Ascending aorta (tissue), 2 donors: ENCODE results near the gene MOSMO. TPM values are rescaled to one million over a fixed set of nuclear protein-coding genes. Genes with fewer than 3 reads are reported as not detected.
A peak's percentile ranks its signal among the peaks of the same experiment; 100 is the strongest.

Experiments used
- DNase-seq, 2 donors: peaks; one replicate each; pipeline ENCODE4 v3.0.0-alpha.2; 2019; ENCODE audit warnings: low spot score in 2 of 2
- H3K27ac ChIP-seq, 2 donors: fragments of 200-600 bp; sonication (generic); one replicate each; pipeline ENCODE4 v1.5.1; 2016 to 2017; ENCODE audit warnings: mild to moderate bottlenecking in 1 of 2
- H3K27me3 ChIP-seq: fragments of 200-600 bp; sonication (generic); one replicate; pipeline ENCODE4 v1.5.1; 2017
- H3K36me3 ChIP-seq, 2 donors: fragments of 200-600 bp; sonication (generic); one replicate each; pipeline ENCODE4 v1.5.1; 2016
- H3K4me1 ChIP-seq, 2 donors: fragments of 200-600 bp; sonication (generic); one replicate each; pipeline ENCODE4 v1.5.1; 2016 to 2017; ENCODE audit warnings: mild to moderate bottlenecking in 1 of 2
- H3K4me3 ChIP-seq, 2 donors: fragments of 200-600 bp; sonication (generic); one replicate each; pipeline ENCODE4 v1.5.1; 2016 to 2017; ENCODE audit warnings: mild to moderate bottlenecking in 1 of 2
- H3K9me3 ChIP-seq, 2 donors: fragments of 200-600 bp; sonication (generic); one replicate each; pipeline ENCODE4 v1.5.1; 2016
- intact Hi-C: fragments of 100-400 bp; cut with DNase I; formaldehyde crosslinking; loops from one replicate; pipeline ENCODE4 v1.15.1; 2023
- total RNA-seq: library from RNA; depleted of rRNA; stranded (reverse); fragments of >200 nt; gene quantifications from one replicate; pipeline ENCODE4 v1.1.0, GENCODE V29; 2016
- TF ChIP-seq, protein P1 (sequence below), 3 experiments: fragments of 200-600 bp in 2 of 3; fragments of 450-650 bp in 1 of 3; sonication (generic) in 2 of 3; IDR thresholded peaks; one replicate each; pipeline ENCODE4 v1.5.1; 2016 to 2019; ENCODE audit warnings: antibody characterized with exemption in 3 of 3, mild to moderate bottlenecking in 1 of 3, moderate library complexity in 1 of 3

MOSMO gene
- total RNA-seq, 1 donor from 2014 or later = 3.6 TPM

DNA sequence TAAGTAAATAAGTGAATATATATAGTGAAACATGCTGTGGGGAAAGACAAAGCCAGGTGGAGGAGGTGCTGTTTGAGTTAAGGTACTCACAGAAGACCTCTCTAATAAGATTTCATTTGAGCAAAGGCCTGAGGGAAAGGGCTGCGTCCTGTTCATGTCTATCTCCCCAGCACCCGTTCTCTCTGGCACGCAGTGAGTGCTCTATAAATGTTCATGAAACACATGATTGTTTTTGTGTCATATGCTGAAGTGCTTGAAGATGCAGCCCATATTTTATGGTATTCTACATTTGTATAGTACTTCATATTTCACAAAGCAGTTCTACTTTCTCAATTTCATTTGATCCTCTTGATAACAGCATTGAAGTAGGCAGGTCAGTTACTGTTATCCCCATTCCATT is 85.4 kb downstream of the MOSMO start:
- DNase-seq = no peak
- H3K27me3 ChIP-seq = no peaks in the 10 kb centered on the region
- TF ChIP-seq, protein P1, sequence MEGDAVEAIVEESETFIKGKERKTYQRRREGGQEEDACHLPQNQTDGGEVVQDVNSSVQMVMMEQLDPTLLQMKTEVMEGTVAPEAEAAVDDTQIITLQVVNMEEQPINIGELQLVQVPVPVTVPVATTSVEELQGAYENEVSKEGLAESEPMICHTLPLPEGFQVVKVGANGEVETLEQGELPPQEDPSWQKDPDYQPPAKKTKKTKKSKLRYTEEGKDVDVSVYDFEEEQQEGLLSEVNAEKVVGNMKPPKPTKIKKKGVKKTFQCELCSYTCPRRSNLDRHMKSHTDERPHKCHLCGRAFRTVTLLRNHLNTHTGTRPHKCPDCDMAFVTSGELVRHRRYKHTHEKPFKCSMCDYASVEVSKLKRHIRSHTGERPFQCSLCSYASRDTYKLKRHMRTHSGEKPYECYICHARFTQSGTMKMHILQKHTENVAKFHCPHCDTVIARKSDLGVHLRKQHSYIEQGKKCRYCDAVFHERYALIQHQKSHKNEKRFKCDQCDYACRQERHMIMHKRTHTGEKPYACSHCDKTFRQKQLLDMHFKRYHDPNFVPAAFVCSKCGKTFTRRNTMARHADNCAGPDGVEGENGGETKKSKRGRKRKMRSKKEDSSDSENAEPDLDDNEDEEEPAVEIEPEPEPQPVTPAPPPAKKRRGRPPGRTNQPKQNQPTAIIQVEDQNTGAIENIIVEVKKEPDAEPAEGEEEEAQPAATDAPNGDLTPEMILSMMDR (IDR thresholded peaks at IDR 0.05) = no peak
- intact Hi-C loops = no loop called here
- H3K4me3 ChIP-seq = no peak overlapping the region
- no peaks in the 10 kb centered on the region for H3K4me1 ChIP-seq
- H3K9me3 ChIP-seq = no peaks in the 10 kb centered on the region
- no peaks in the 10 kb centered on the region for H3K36me3 ChIP-seq
- no peak overlapping the region for H3K27ac ChIP-seq

DNA sequence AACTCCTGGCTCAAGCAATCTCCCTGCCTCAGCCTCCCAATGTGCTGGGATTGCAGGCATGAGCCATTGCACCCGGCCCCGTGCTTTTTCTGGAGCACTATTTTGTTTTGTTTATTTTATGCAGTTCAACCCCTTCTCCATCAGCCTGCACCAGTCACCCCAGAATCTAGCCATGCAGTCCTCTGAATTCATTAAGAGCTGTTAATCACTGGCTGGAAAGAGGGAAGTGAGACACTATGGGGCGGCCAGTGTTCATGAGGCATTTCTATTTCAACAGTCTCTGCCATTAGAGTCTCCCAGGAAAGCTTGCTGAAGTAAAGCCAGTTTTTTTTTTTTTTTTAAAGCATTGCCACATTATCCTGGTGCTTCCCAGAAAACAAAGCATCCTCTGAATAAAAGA is 86.1 kb downstream of the MOSMO start:
- intact Hi-C loops = no loop called here
- Histone ChIP-seq H3K27me3 (no peaks in the 10 kb centered on the region), H3K9me3 (no peaks in the 10 kb centered on the region), H3K4me1 (no peaks in the 10 kb centered on the region), H3K4me3 (no peak overlapping the region), H3K27ac (no peak overlapping the region), H3K36me3 (no peaks in the 10 kb centered on the region)
- TF ChIP-seq, protein P1 (IDR thresholded peaks at IDR 0.05) = no peak
- DNase-seq = no peak

DNA sequence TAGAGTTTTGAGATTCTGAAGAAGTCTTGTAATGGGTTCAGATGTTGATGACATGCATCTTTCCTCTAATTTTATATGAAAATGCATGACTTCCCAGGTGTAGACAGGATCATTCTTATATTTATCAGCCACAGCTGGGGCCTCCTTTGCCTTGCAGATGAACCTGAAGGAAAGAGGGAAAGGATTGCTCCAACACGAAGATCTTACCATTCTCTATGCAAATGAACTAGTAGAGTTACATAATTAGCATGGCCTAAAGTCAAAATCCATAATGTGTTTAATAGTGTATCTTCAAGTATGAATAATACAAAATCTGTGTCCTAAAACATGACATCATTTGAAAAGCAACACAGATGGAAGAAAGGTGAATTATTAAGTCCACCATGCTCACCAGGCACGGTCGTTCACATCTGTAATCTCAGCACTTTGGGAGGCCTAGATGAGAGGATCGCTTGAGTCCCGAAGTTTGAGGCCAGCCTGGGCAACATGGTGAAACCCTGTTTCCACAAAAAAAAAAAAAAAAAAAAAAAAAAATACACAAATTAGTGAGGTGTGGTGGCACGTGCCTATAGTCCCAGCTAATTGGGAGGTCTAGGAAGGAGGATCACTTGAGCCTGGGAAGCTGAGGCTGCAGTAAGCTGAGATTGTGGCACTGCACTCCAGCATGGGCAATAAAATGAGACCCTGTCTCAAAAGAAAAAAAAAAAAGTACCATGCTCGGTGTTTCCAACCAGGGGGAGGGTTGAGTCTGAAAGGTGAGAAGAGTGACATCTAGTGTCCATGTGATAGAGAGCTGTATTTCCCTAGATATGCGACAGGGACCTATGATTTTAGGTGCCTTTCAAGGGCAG is 90.7 kb downstream of the MOSMO start:
- TF ChIP-seq, protein P1 (IDR thresholded peaks at IDR 0.05) = peak; percentile 5 to 37 (median 7)
- no peak for DNase-seq
- Histone ChIP-seq H3K4me3 (no peak overlapping the region), H3K36me3 (no peaks in the 10 kb centered on the region), H3K27me3 (no peaks in the 10 kb centered on the region), H3K9me3 (no peaks in the 10 kb centered on the region), H3K27ac (no peak overlapping the region), H3K4me1 (no peaks in the 10 kb centered on the region)
- intact Hi-C loops = no loop called here

DNA sequence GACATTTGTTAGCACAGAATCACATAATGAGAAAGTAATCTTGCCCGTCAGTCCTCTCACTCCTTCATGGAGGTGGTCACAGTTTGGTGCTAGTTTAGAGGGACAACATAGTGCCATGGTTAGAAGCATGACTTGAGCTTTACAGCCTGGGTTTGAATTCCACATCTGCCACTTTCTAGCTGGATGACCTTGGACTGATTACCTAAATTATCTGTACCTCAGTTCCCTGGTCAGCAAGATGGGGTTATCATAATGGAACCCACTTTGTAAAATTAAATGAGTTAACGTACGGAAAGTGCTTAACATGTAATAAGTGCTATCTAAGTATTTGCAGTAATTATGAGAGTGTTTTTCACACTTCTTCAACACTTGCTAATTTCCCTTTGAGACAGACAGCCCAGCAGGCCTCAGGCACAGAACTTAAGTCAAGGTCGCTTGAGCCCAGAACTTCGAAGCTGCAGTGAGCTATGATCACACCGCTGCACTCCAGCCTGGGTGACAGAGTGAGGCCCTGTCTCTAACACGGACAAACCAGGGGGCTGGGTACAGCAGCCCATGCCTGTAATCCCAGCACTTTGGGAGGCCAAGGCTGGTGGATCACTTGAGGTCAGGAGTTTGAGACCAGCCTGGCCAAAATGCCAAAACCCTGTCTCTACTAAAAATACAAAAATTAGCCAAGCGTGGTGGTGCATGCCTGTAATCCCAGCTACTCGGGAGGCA is 91.5 kb downstream of the MOSMO start:
- intact Hi-C loops = no loop called here
- no peak overlapping the region for H3K27ac ChIP-seq
- TF ChIP-seq, protein P1 (IDR thresholded peaks at IDR 0.05) = no peak
- no peaks in the 10 kb centered on the region for H3K4me1 ChIP-seq
- no peaks in the 10 kb centered on the region for H3K9me3 ChIP-seq
- H3K36me3 ChIP-seq = no peaks in the 10 kb centered on the region
- DNase-seq = no peak
- H3K4me3 ChIP-seq = no peak overlapping the region
- no peaks in the 10 kb centered on the region for H3K27me3 ChIP-seq

DNA sequence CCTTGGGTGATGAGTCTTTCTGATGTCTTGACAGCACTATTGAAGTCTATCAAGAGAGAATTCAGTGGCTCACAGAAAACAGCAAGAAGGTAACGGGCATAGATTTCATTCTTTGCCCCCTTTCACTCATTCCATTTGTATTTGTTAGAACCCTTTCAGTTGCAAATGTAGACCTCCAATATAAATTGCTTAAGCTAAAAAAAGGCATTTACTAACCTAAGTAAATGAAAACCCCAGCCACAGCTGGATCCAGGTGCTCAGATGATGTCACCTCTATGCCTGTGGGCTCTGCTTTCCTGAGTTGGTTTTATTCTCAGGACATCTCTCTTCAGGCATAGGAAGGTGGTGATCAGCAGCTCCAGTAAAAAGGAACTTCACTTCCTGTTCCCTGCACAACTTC is 95.5 kb downstream of the MOSMO start:
- Histone ChIP-seq H3K27ac (no peak overlapping the region), H3K4me3 (no peak overlapping the region), H3K36me3 (no peaks in the 10 kb centered on the region), H3K4me1 (no peaks in the 10 kb centered on the region), H3K9me3 (no peaks in the 10 kb centered on the region), H3K27me3 (no peaks in the 10 kb centered on the region)
- TF ChIP-seq, protein P1 (IDR thresholded peaks at IDR 0.05) = no peak
- no peak for DNase-seq
- intact Hi-C loops = no loop called here
